ENCODE data around the gene TNFRSF18. TPM values are rescaled to one million over a fixed set of nuclear protein-coding genes. Genes with fewer than 3 reads are reported as not detected.

Gene TNFRSF18
- total and polyA plus RNA-seq, 10 of the 15 experiments (the other 5 are each of a cell fraction or from before 2014, with no cell fraction given), result 0.18 to 7.5 (median 1.5) TPM; not detected in 1

GRCh38 chr1:1164361-1164700 lies 42.1 kb downstream of the TNFRSF18 start (continued):
- no peak for TF ChIP-seq HSF1 (IDR thresholded peaks at IDR 0.05; ENCODE audit: low read depth, low read length)

GRCh38 chr1:1163538-1164070 lies 42.8 kb downstream of the TNFRSF18 start:
- H2AFZ ChIP-seq (ENCODE audit: control insufficient read depth, low read depth, low read length), result no peak overlapping the region
- FAIRE-seq (no peak), ATAC-seq (no peak), DNase-seq (ENCODE audit: low read depth, low spot score) (no peak)
- ChIA-PET POLR2A (interaction anchor here (0.6 to 2.0 kb wide), 2 partner anchors 42 to 170 kb away, joined by 3 to 4 read pairs; no protein-coding TSS in a partner anchor), RAD21 (ENCODE audit: unreplicated experiment) (no interaction called here), CTCF (interaction anchor here (0.8 kb wide), 1 partner anchor 94 kb away, joined by 3 read pairs; no protein-coding TSS in a partner anchor), SMC1A (ENCODE audit: uncharacterized antibody, unreplicated experiment) (no interaction called here)
- TF ChIP-seq NFIC (IDR thresholded peaks at IDR 0.05; ENCODE audit: low read depth, low read length), result no peak
- H3K36me3 ChIP-seq (ENCODE audit: control insufficient read depth in 2 of 2, insufficient read depth in 2 of 2, low read length in 1 of 2), result no peaks in the 10 kb centered on the region
- H3K9me3 ChIP-seq (replicated peaks; ENCODE audit: control insufficient read depth, insufficient read depth, low read length), result no peaks in the 10 kb centered on the region
- intact Hi-C loops (cut with micrococcal nuclease; ENCODE audit: unreplicated experiment), result no loop called here
- BruUV-seq (replicated peaks), result no TSS peak
- H3K4me3 ChIP-seq, result no peak overlapping the region
- H3K79me2 ChIP-seq (ENCODE audit: control insufficient read depth, insufficient read depth, low read length), result no peaks in the 10 kb centered on the region
- WGBS (ENCODE audit: insufficient coverage, insufficient replicate concordance, low lambda C conversion rate, missing lambda C conversion rate), result 76% methylated on average over 33 of the region's 33 CpGs
- H3K4me2 ChIP-seq (ENCODE audit: control insufficient read depth, insufficient read depth), result no peak overlapping the region
- H3K27ac ChIP-seq (ENCODE audit: control insufficient read depth, insufficient read depth), result no peak overlapping the region
- in situ Hi-C loops (cut with MboI), result no loop called here
- peaks cover 2% of the 10 kb centered on the region; the same call in 1 of the 2 replicates for H3K4me1 ChIP-seq (ENCODE audit: control insufficient read depth, insufficient read depth, low read length)
- H3K27me3 ChIP-seq (replicated peaks in 1 of 2; ENCODE audit: control insufficient read depth in 2 of 2, insufficient read depth in 2 of 2, low read length in 1 of 2), result no peaks in the 10 kb centered on the region
- no peak overlapping the region for H3K9ac ChIP-seq (ENCODE audit: control insufficient read depth, insufficient read depth, low read length)
- no peaks in the 10 kb centered on the region for H4K20me1 ChIP-seq (ENCODE audit: control insufficient read depth, insufficient read depth)
